Stimulated activated CD8-positive, alpha-beta memory T cell treated with anti-CD3 and anti-CD28 coated beads, Interleukin-12 subunit alpha, Interleukin-12 subunit beta, amount 100 ng/mL, for 1 hour (primary cell): Measurements from ENCODE around the gene SMPD3.

Experiments used
- DNase-seq: peaks from one replicate; pipeline ENCODE4 v3.0.0-alpha.2; 2020; ENCODE audit warnings: low read depth

SMPD3 gene

GRCh38 chr16:68356249-68356918, 91.9 kb downstream of the SMPD3 start:
- peak; percentile 39 for DNase-seq

GRCh38 chr16:68355447-68356248, 92.7 kb downstream of the SMPD3 start:
- no peak for DNase-seq

DNA sequence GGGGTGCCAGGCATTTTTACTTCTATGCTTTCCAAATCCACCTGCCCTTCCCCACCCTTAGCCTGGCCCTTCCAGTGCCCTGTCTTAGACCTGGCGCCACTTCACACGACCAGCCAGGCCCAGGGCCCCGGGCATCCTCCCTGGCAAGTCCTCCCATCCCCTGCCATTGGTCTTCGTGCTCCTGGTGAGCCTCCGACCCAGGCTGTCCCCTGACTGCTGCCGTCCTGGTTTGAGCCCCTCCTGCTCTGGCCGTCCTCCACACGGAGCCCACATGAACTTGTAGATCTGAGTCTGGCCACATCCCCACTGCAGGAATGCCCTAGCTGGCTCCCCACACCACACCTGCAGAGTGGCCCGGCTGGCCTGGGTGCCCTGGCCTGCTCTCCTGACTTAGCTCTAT, 93.5 kb downstream of the SMPD3 start:
- DNase-seq: no peak

GRCh38 chr16:68353366-68353765, 94.9 kb downstream of the SMPD3 start:
- no peak for DNase-seq

GRCh38 chr16:68351991-68352431, 96.3 kb downstream of the SMPD3 start:
- DNase-seq: no peak

DNA sequence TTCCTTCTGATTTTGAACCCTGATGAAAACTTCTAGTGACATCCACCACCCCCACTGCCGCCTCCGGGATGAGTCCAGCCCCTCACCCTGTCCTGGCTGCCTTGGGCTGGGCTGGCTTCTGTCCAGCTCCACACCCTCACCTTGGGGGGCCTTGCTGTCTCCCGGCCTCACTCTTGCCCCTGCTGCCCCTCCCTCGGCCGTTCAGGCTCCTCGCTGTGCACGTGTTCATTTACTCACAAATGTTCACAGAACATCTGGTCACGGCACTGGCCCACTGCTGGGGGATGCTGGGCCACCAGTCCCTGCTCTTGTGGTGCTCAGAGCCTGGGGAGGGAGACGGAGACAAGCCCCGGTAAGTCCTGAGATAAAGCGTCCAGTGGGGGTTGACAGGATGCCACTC, 96.8 kb downstream of the SMPD3 start:
- DNase-seq: no peak

DNA sequence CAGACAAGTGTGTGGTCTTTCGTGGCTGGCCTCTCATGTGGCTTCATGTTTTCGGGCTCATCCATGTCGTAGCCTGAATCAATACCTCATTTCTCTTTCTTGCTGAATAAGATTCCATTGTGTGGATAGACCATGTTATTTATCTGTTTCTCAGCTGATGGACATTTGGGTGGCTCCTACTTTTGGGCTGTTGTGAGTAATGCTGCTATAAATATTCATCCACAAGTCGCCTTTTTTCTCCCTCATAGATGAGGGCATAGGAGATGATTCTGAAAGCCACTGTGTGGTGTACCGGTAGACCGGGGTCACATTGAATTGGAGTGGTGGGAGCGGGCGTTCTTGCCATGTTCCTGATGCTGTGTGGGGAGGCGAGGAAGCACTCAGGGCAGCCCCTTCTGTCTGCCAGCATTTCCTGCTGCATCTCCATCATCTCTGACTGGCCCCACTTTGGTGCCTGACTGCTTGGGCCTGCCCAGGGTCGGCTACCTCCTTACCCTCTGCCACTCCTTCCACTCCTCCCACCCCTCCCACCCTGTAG, 97.4 kb downstream of the SMPD3 start:
- DNase-seq: no peak

- no peak for DNase-seq
Measured at GRCh38 chr16:68349838-68350410, 98.4 kb downstream of the SMPD3 start.

GRCh38 chr16:68348639-68349445, 99.5 kb downstream of the SMPD3 start:
- DNase-seq: no peak

DNA sequence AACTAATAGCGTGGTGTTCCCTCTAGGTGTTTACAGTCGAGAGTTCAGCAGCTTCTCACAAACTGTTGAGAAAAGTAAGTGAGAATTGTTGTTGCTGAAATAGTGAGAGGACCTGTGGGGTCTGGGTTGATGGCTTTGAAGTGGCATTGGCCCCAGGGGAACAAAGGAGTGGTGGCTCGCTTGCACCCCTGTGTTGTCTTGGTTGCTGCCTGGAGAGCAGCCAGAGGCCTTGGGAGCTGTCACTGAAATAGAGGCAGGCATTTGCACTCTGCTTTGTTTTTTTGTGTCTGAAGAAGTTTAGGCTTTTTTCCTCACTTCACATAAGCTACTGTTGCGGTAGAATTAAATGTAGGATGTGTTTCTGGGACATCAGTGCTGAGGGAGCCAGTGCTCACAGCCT, 100.7 kb downstream of the SMPD3 start:
- DNase-seq: no peak

- no peak for DNase-seq
Measured at GRCh38 chr16:68346892-68347480, 101.3 kb downstream of the SMPD3 start.

GRCh38 chr16:68345958-68346635, 102.2 kb downstream of the SMPD3 start:
- no peak for DNase-seq

DNA sequence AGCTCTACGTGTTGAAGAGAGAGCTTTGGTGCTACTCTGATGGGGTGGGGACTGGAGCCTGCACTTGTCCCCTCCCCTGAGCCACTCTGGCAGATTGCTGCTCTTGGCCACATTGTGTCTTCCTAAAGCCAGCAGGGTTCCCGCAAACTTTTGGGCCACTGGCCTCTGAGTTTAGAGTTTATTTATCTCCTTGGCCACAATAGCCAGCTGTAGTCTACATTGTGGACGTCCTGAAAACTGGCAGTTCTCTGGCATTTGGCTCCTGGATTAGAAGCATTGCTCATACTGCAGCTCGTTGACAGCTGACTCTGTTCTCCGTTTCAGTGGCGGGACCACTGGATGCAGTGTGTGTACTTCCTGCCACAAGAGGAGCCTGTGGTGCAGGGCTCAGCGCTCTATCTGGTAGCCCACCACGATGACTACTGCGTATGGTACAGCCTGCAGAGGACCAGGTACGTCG, 102.9 kb downstream of the SMPD3 start:
- no peak for DNase-seq

DNA sequence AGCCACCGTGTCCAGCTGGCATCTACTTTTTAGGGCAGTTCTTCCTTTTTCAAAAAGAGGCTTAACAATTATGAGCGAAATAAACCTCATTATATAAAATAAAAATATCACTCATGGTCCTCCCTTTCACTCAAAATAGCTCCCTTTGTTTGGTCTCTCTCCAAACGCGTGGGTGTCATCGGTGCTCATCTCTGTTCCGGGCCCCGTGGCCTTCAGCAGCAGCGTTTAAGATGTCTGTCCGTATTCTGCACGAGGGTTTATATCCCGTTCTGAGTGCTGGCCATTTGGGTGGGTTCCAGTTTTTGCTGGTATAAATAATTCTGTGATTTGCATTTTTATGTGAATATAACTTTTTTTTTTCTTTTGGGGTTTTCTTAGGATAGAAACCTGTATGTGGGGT, 104.1 kb downstream of the SMPD3 start:
- DNase-seq: no peak

GRCh38 chr16:68343137-68343536, 105.2 kb downstream of the SMPD3 start:
- DNase-seq: no peak

- DNase-seq: no peak
Measured at GRCh38 chr16:68342620-68343019, 105.7 kb downstream of the SMPD3 start.

DNA sequence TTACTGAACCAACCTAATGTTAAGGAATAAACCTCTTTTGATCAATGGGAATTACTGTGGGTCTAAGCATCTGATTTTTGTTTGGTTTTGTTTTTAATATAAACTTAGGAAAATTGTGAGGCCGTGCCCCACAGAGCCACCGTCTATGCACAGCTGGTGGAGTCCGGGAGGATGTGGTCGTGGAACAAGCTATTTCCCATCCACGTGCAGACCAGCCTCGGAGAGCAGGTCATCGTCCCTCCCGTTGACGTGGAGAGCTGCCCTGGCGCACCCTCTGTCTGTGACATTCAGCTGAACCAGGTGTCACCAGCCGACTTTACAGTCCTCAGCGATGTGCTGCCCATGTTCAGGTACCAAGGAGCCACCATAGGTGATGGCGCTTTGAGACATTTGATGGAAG, 109.1 kb downstream of the SMPD3 start:
- no peak for DNase-seq

- DNase-seq: no peak
Measured at GRCh38 chr16:68338326-68339119, 109.8 kb downstream of the SMPD3 start.

DNA sequence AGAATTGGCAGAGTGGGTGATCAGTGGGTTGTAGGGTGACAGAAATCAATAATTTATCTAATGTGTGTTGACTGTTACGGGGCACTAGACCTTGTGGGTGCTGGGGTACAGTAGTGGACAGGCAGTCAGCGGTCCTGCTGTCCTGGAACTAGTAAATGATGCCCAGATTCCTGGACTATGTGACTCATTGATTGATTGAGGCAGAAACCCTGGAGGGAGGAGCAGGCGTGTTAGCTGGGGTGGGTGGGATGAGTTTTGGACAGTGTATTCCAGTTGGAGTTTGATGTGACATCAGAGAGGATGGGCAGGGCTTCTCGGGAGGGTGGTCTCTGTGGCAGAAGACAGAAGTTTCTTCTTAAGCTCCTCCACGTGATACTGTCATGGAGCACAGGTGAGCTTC, 113.1 kb downstream of the SMPD3 start:
- DNase-seq: no peak

DNA sequence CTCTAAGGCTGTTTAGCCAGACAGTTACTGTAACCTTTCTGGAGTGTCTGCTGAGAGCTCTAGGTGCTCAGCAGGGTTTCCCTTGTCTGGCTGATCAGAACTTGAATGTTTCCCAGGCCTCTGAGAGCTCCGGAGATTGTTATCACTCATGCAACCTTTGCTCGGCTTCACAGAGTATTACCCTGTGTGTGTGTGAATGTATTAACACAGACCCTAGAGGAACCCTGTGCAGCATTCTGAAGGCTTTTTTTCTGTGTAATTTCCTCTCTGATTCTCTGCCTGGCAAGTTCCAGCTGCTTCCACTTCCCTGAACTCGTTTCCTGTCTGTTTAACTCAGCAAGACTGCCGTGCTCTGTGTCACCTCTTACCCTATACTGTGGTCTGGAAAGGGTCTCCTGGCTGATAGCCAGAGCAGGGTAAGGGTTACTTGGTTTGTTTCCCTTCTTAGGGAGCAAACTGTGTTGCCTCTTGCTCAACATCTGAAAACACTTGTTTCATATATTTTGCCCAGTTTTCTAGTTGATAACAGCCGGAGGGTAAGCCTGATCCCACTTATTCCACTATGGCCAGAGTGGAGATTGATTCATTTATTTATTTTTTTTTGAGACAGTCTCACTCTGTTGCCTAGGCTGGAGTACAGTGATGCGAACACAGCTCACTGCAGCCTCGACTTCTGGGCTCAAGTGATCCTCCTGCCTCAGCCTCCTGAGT, 115.7 kb downstream of the SMPD3 start:
- no peak for DNase-seq
